ENCODE measurements around the gene PDE1C.

- TF ChIP-seq CTCF (IDR thresholded peaks at IDR 0.05) = no peak
- TF ChIP-seq POLR2A (IDR thresholded peaks at IDR 0.05) = no peak
These were observed 241.7 kb downstream of the PDE1C start for GRCh38 chr7:31828520-31828919.
